HUES6 (cell line): ENCODE data around the gene TWSG1.
"Not testable (repeated sequence)": the region's sequence is repeated elsewhere in the genome, so short reads cannot be mapped to it uniquely, and the experiment has no call there.

Experiments
- H3K27ac ChIP-seq: 2 replicates; pipeline ENCODE4 v1.7.0; 2013; ENCODE audit warnings: low read depth, mild to moderate bottlenecking, low read length, inconsistent platforms
- H3K27me3 ChIP-seq: 2 replicates; pipeline ENCODE4 v1.6.1; 2013; ENCODE audit warnings: low read length; ENCODE audit not compliant: control insufficient read depth, insufficient read depth
- H3K36me3 ChIP-seq: 2 replicates; pipeline ENCODE4 v1.6.1; 2013; ENCODE audit warnings: low read length; ENCODE audit not compliant: control insufficient read depth, insufficient read depth
- H3K4me1 ChIP-seq: 2 replicates; pipeline ENCODE4 v1.6.1; 2013; ENCODE audit warnings: low read length; ENCODE audit not compliant: control insufficient read depth, insufficient read depth
- H3K4me3 ChIP-seq: 2 replicates; pipeline ENCODE4 v1.5.1; 2013; ENCODE audit warnings: low read depth, low read length
- H3K9ac ChIP-seq: one replicate; pipeline ENCODE4 v1.6.1; 2013; ENCODE audit warnings: mild to moderate bottlenecking, low read length
- H3K9me3 ChIP-seq: 2 replicates; pipeline ENCODE4 v1.6.1; 2013; ENCODE audit warnings: low read depth, low read length; ENCODE audit not compliant: control insufficient read depth, insufficient read depth

Gene TWSG1

DNA sequence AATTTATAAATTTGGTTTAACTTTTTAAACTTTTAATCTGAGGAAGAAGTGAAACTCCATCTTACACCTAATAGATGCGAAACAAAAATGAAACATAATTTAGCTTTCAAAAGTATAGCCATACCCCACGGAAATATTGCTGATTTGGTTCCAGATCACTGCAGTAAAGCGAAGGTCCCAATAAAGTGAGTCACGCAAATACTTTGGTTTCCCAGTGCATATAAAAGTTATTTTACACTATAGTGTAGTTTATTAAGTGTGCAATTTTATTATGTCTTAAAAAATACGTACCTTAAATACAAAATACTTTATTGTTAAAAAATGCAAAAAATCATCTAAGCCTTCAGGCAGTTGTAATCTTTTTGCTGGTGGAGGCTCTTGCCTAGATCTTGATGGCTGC, 55.1 kb downstream of the TWSG1 start:
- Histone ChIP-seq H3K4me3 (no peak overlapping the region), H3K9me3 (peaks cover 12% of the 10 kb centered on the region), H3K27me3 (no peaks in the 10 kb centered on the region), H3K4me1 (no peaks in the 10 kb centered on the region), H3K27ac (no peak overlapping the region), H3K9ac (no peak overlapping the region), H3K36me3 (peaks cover 2% of the 10 kb centered on the region; the same call in 1 of the 2 replicates)

DNA sequence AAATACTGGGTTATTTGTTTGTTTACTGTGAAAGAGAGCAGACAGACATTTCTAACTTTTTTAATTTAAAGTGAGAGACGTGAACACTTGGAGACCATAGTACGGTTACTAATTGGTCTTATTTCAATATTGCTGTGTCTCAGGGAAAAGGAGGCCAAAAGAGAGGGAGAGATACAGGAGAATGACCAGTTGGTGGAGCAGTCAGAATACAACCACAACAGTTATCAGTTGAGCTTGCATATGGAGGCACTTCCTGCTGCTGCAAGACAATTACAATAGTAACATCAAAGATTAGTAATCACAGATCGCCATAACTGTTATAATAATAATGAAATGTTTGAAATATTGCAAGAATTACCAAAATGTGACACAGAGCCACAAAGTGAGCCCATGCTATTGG, 58.2 kb downstream of the TWSG1 start:
- peaks cover 12% of the 10 kb centered on the region for H3K9me3 ChIP-seq
- H3K27me3 ChIP-seq = no peaks in the 10 kb centered on the region
- no peaks in the 10 kb centered on the region for H3K4me1 ChIP-seq
- H3K27ac ChIP-seq = no peak overlapping the region
- H3K36me3 ChIP-seq = peaks cover 6% of the 10 kb centered on the region
- no peak overlapping the region for H3K9ac ChIP-seq
- H3K4me3 ChIP-seq = no peak overlapping the region

DNA sequence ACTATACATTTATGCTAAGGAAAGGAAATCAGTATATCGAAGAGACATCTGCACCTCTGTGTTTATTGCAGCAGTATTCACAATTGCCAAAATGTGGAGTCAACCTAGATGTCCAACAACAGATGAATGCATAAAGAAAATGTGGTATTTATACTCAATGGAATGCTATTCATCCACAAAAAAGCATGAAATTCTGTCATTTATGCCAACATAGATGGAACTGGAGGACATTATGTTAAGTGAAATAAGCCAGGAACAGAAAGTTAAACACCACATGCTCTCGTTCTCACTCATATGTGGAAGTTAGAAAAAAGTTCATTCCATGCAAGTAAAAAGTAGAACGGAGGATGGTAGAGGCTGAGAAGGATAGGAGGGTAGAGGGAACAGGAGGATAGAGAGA, 59.5 kb downstream of the TWSG1 start:
- H3K27ac ChIP-seq = no peak overlapping the region
- H3K9me3 ChIP-seq = peaks cover 12% of the 10 kb centered on the region
- no peak overlapping the region for H3K4me3 ChIP-seq
- no peak overlapping the region for H3K9ac ChIP-seq
- H3K4me1 ChIP-seq = no peaks in the 10 kb centered on the region
- no peaks in the 10 kb centered on the region for H3K27me3 ChIP-seq
- H3K36me3 ChIP-seq = peaks cover 6% of the 10 kb centered on the region

DNA sequence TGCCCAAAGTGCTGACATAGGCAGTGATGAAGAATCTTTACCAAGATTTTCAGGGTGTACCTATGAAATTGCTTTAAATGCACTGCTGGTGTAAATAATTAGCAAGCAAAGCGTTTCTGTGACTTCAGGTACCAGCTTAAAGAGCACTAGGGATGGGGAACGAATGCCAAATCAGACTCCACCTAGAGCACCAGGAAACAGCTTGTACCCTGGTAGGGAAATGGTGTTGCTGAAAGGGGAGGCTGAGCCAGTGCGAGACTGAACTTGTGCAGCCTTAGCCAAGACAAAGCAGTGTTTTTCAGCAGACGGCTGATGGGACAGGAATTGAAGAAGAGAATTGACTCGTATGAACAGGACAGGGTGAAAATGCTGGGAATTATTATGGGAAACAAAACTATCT, 65.6 kb downstream of the TWSG1 start:
- H3K27me3 ChIP-seq = no peaks in the 10 kb centered on the region

DNA sequence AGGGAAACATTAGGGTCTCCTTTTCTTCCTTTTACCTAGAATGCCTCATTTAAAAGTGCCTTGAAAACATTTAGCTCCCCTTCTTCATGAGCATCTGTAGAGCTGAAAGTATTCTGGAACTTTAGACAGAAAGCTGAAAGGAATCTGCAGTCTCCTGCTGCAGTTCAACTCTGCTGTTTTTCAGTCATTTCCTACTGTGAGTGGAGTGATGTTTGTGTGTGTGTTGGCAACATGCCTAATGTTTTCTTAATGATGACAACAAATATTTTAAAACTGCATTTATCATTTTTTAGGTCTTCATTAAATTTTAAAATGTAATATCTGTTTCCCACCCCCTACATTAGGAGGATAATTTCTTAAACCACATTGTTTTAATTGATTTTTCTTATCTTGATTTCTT, 66.6 kb downstream of the TWSG1 start:
- no peaks in the 10 kb centered on the region for H3K27me3 ChIP-seq

More for the DNA sequence above, 65.6 kb downstream of the TWSG1 start:
- Histone ChIP-seq H3K9me3 (peaks cover 5% of the 10 kb centered on the region; the same call in 1 of the 2 replicates), H3K4me1 (no peaks in the 10 kb centered on the region), H3K36me3 (peaks cover 9% of the 10 kb centered on the region), H3K9ac (no peak overlapping the region), H3K4me3 (no peak overlapping the region), H3K27ac (no peak overlapping the region)

DNA sequence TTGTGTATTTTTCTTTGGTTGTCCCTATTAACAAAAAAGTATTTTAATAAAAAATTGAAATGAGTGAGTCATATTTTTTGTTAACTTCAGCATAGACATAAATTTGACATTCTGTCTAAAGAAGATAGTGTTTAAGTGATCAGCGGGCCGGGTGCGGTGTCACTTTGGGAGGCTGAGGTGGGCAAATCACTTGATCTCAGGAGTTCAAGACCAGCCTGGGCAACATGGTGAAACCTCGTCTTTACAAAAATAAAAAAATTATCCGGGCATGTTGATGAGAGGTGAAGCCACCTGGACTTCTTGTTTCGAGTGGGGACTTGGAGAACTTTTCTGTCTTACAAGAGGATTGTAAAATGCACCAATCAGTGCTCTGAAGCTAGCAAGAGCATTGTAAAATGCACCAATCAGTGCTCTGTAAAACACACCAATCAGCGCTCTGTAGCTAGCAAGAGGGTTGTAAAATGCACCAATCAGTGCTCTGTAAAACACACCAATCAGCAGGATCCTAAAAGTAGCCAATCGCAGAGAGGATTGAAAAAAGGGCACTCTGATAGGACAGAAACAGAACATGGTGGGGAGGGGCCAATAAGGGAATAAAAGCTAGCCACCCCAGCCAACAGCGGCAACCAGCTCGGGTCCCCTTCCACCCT, 67.9 kb downstream of the TWSG1 start:
- H3K9me3 ChIP-seq, H3K27ac ChIP-seq, H3K4me3 ChIP-seq, H3K4me1 ChIP-seq, H3K36me3 ChIP-seq, H3K27me3 ChIP-seq, H3K9ac ChIP-seq: not testable (repeated sequence)

More for the DNA sequence above, 66.6 kb downstream of the TWSG1 start:
- H3K36me3 ChIP-seq = peaks cover 8% of the 10 kb centered on the region
- no peak overlapping the region for H3K4me3 ChIP-seq
- H3K4me1 ChIP-seq = no peaks in the 10 kb centered on the region
- H3K9ac ChIP-seq = no peak overlapping the region
- no peak overlapping the region for H3K27ac ChIP-seq
- peaks cover 5% of the 10 kb centered on the region; the same call in 1 of the 2 replicates for H3K9me3 ChIP-seq

DNA sequence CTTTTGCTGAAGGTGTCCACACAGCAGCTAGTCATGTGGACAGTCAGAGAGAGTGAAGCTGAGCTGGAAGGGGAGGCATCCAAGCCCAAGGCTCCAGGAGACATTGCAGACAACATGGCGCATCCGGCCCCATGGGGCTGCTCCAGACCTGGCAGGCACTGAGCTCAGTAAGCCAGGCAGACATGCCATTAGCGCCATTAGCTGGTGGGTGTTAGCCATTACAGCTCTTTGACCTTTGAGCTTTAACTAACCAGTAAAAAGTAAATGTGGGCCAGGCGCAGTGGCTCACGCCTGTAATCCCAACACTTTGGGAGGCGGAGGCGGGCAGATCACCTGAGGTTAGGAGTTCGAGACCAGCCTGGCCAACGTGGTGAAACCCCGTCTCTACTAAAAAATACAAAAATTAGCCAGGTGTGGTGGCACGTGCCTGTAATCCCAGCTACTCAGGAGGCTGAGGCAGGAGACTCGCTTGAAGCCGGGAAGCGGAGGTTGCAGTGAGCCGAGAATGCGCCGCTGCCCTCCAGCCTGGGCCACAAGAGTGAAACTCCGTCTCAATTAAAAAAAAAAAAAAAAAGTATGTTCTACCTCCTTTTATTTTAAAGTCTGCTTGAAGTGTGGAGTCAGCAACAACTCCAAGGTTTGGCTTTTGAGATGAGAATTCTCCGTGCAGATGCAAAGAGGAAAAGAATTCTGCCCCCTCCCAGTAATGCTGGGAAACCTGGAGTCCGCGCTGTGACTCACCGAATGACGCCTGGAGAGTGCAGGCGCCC, 69.4 kb downstream of the TWSG1 start:
- Histone ChIP-seq H3K27ac (no peak overlapping the region), H3K4me3 (no peak overlapping the region), H3K9ac (no peak overlapping the region), H3K4me1 (no peaks in the 10 kb centered on the region), H3K36me3 (peaks cover 5% of the 10 kb centered on the region; the same call in 1 of the 2 replicates), H3K27me3 (no peaks in the 10 kb centered on the region), H3K9me3 (peaks cover 5% of the 10 kb centered on the region)

DNA sequence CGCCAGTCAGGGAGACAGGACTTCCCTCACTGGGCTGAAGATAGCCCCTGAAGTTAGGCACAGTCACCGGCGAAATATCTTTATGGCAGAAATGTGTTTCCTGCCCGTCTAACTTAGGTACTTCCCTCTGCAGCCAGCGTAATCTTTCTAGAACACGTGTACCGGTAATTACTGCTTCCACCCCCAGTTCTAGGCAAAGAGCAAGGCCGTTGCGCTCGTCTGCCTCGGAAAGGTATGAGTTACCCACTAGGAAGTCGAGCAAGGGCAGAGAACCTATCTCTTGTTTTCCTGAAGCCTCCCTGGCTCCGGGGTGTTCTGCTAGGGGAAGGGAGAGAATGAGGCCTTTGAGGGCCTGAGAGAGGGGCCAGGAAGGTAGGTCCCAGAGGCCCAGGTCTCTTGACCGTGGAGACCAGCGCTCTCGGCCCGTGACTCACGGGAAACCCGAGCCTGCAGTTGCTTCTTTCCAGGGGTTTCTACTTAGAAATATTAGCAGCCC, 70.0 kb downstream of the TWSG1 start:
- H3K9me3 ChIP-seq = peaks cover 5% of the 10 kb centered on the region
- H3K4me3 ChIP-seq = no peak overlapping the region
- H3K27me3 ChIP-seq = no peaks in the 10 kb centered on the region
- no peak overlapping the region for H3K9ac ChIP-seq
- no peaks in the 10 kb centered on the region for H3K4me1 ChIP-seq
- H3K27ac ChIP-seq = no peak overlapping the region
- 0 out of 2 replicates have a peak, but pooled peaks cover 2% of the 10 kb centered on the region for H3K36me3 ChIP-seq

DNA sequence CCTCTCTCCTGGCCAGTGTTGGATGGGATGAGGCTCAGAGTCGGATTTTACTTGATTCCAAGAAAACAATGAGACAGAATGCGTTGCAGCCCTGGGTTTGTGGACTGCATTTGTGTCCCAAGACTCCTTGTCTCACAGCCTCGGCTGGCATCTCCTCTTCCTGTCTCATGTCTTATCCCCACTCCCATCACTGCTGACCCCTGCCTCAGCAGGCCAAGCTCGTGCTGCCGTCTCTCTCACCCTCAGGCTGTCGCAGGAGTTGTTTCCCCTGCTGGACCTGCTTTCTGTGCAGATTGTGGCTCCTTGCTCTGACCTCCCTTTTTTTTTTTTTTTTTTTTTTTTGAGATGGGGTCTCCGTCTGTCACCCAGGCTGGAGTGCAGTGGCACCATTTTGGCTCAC, 70.6 kb downstream of the TWSG1 start:
- H3K36me3 ChIP-seq = 0 out of 2 replicates have a peak, but pooled peaks cover under 1% of the 10 kb centered on the region
- H3K9ac ChIP-seq = no peak overlapping the region
- H3K4me3 ChIP-seq = no peak overlapping the region
- no peak overlapping the region for H3K27ac ChIP-seq
- H3K9me3 ChIP-seq = peaks cover 10% of the 10 kb centered on the region
- no peaks in the 10 kb centered on the region for H3K4me1 ChIP-seq
- H3K27me3 ChIP-seq = no peaks in the 10 kb centered on the region

DNA sequence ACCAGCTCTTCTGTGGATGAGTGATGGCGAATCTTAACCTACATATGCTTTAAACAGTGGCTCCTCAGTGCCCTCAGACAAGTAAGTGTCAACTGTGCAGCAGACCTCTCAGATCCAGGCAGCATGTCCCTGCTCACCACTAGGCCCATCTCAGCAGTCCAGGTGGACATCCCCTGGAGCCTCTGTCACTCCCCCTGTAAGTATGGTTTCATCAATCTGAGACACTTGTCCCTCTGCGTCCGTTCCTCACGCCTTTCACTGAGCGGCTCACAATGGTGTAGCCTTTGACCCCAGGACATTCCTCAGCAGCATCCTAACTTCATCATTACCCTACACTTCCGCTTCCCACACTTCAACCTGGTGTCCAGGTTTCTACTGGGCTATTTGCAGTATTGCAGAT, 71.4 kb downstream of the TWSG1 start:
- H3K4me3 ChIP-seq = no peak overlapping the region

DNA sequence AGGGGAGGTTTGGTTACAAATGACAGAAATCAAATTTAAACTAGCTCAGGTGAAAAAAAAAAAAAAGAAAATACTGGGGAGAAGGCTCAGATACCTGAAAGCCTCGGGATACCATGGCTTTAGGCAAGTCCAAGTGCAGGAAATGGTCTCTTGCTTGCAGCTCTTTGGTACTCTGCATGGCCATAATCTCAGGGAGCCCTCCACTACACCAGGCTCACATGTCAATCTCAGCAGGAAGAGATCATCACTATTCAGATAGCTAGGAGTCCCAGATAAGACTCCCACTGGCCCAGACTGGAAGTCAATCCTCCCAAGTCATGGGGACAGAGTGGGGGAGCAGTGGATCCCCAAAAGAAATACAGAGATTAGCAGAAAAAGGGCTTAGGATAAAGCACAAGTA, 75.9 kb downstream of the TWSG1 start:
- Histone ChIP-seq H3K27me3 (no peaks in the 10 kb centered on the region), H3K36me3 (no peaks in the 10 kb centered on the region), H3K4me1 (no peaks in the 10 kb centered on the region), H3K9me3 (peaks cover 22% of the 10 kb centered on the region), H3K9ac (no peak overlapping the region), H3K27ac (no peak overlapping the region), H3K4me3 (no peak overlapping the region)

More for the DNA sequence above, 71.4 kb downstream of the TWSG1 start:
- Histone ChIP-seq H3K9ac (no peak overlapping the region), H3K27ac (no peak overlapping the region), H3K4me1 (no peaks in the 10 kb centered on the region), H3K9me3 (peaks cover 19% of the 10 kb centered on the region), H3K27me3 (no peaks in the 10 kb centered on the region), H3K36me3 (no peaks in the 10 kb centered on the region)
